ENCODE data around the gene HTR3D. TPM values are rescaled to one million over a fixed set of nuclear protein-coding genes. Genes with fewer than 3 reads are reported as not detected.

HTR3D gene
- total RNA-seq, 2 donors from 2014 or later = not detected

GRCh38 chr3:184073621-184074020 is 42.1 kb downstream of the HTR3D start:
- Histone ChIP-seq H3K36me3 (no peaks in the 10 kb centered on the region), H3K9me3 (no peaks in the 10 kb centered on the region), H3K9ac (ENCODE audit: low read depth in 2 of 2, low read length in 2 of 2) (no peak overlapping the region), H3K27me3 (no peaks in the 10 kb centered on the region), H3K4me1 (no peaks in the 10 kb centered on the region), H3K4me3 (no peak overlapping the region), H3K27ac (no peak overlapping the region)
- DNase-seq = no peak
- intact Hi-C loops (cut with DNase I) = no loop called here
- no peak for TF ChIP-seq CTCF (IDR thresholded peaks at IDR 0.05)

- Histone ChIP-seq H3K27me3 (no peaks in the 10 kb centered on the region), H3K36me3 (no peaks in the 10 kb centered on the region), H3K9me3 (no peaks in the 10 kb centered on the region), H3K4me3 (no peak overlapping the region), H3K4me1 (no peaks in the 10 kb centered on the region), H3K27ac (no peak overlapping the region), H3K9ac (ENCODE audit: low read depth in 2 of 2, low read length in 2 of 2) (no peak overlapping the region)
- no peak for DNase-seq
- no peak for TF ChIP-seq CTCF (IDR thresholded peaks at IDR 0.05)
- intact Hi-C loops (cut with DNase I) = no loop called here
These were observed 44.4 kb downstream of the HTR3D start for GRCh38 chr3:184075901-184076300.

- DNase-seq = no peak
- Histone ChIP-seq H3K4me3 (no peak overlapping the region), H3K9ac (ENCODE audit: low read depth in 2 of 2, low read length in 2 of 2) (no peak overlapping the region), H3K4me1 (no peaks in the 10 kb centered on the region), H3K36me3 (no peaks in the 10 kb centered on the region), H3K27ac (no peak overlapping the region), H3K27me3 (no peaks in the 10 kb centered on the region), H3K9me3 (no peaks in the 10 kb centered on the region)
- intact Hi-C loops (cut with DNase I) = no loop called here
- TF ChIP-seq CTCF (IDR thresholded peaks at IDR 0.05) = no peak
These were observed 46.3 kb downstream of the HTR3D start for GRCh38 chr3:184077881-184078280.

- no peak for TF ChIP-seq CTCF (IDR thresholded peaks at IDR 0.05)
- no peak for DNase-seq
- Histone ChIP-seq H3K27me3 (no peaks in the 10 kb centered on the region), H3K36me3 (no peaks in the 10 kb centered on the region), H3K4me3 (no peak overlapping the region), H3K4me1 (no peaks in the 10 kb centered on the region), H3K9me3 (no peaks in the 10 kb centered on the region), H3K9ac (ENCODE audit: low read depth in 2 of 2, low read length in 2 of 2) (no peak overlapping the region), H3K27ac (no peak overlapping the region)
- intact Hi-C loops (cut with DNase I) = no loop called here
These were observed 47.3 kb downstream of the HTR3D start for GRCh38 chr3:184078851-184079250.

GRCh38 chr3:184081116-184081830 is 49.7 kb downstream of the HTR3D start:
- H3K36me3 ChIP-seq = no peaks in the 10 kb centered on the region

More at GRCh38 chr3:184081116-184081830, 49.7 kb downstream of the HTR3D start:
- H3K27me3 ChIP-seq = no peaks in the 10 kb centered on the region
- intact Hi-C loops (cut with DNase I) = no loop called here
- TF ChIP-seq CTCF (IDR thresholded peaks at IDR 0.05) = no peak
- H3K4me1 ChIP-seq = no peaks in the 10 kb centered on the region
- no peaks in the 10 kb centered on the region for H3K9me3 ChIP-seq
- no peak overlapping the region for H3K27ac ChIP-seq
- no peak overlapping the region for H3K9ac ChIP-seq (ENCODE audit: low read depth in 2 of 2, low read length in 2 of 2)
- no peak overlapping the region for H3K4me3 ChIP-seq
- no peak for DNase-seq

Measured in colonic mucosa (tissue), 4 donors.